ENCODE results near the gene CRHR2.
"Not testable (repeated sequence)": the region's sequence is repeated elsewhere in the genome, so short reads cannot be mapped to it uniquely, and the experiment has no call there.

Gene CRHR2

DNA sequence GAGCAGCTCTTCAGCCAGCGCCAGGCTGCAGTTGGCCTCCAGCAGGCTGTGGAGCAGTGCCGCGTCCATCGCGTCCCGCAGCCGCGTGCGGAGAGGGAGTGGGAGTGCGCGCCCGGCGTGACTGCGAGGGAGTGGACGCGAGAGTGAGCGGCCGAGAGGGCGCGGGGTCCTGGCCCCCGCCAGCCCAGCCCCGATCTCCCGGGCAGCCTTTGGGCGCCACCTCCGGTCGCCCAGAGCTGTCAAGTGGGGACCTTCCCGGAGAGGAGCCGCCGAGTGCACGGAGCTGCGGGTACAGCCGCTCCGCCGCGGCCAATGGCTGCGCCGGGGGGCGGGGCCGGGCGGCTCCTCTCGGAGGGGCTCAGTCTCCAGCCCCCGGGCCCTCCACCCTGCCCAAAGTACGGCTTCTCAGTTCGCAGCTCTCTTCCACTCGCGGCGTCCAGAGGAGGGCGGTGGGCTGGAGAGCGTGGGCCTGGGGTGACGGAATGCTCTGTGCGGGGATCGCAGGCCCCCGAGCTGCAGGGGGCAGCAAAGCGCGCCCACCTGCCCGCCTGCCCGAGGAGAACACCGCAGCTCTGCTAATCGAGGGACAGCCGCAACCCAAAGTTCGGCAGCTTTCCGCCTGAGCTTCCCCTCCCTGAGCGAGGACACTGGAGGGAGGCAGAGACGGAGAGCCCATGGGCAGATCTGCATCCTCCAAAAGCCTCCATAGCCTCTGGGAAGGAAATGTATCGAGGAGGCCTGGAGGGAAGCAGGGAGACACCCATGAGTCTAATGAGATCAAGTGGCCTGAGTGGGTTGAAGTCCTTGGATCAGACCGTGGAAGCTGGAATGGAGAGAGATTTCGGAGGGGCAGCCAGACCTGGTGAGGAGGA is at the start of gene CRHR2:
TSS of gene CRHR2 (minus strand) at position 245 of the 872 bp plus-strand sequence. CDS start at position 69, 176 bp downstream.
- DNase-seq (ENCODE audit: low read depth in 2 of 2), result peak in 1 of 2 donors; percentile 6

DNA sequence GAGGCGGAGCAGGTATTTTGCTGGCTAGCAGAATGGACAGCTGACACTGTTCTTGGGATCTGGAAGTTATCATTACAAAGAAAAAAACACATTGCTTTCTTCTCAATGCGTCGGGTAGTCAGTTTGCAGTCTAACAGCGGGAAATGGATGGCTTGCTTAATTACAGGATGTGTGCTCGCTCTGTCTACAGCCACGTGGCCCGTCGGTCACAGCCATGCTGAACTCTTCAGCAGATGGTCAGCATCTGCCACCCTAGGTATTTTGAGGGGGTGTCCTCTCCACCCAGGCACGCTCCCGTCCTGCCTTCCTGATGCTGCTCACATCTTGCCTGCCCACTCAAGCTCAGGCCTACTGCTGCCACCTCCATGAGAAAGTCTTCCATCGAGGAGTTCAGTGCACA is 49.3 kb upstream of the CRHR2 start:
- DNase-seq (ENCODE audit: low read depth in 2 of 2), result no peak

DNA sequence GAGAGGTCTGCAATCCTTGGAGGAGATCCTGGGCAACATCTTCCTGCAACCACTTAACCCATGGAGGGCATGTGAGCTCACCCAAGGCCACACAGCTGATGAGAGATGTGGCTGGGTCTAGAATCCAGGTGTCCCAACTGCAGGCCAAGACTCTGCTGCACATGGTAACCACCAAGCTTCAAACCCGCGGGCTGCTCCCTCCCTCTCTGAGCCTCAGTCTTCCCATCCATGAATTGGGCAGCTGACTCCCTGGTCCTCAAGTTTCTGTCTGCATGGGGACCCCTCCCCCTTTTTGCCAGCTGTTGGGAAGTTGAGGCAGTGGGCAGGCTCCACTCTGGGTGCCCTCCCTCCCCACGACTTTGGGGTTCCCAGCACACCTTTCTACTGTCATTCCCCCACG is 48.7 kb upstream of the CRHR2 start:
- no peak for DNase-seq (ENCODE audit: low read depth in 2 of 2)

DNA sequence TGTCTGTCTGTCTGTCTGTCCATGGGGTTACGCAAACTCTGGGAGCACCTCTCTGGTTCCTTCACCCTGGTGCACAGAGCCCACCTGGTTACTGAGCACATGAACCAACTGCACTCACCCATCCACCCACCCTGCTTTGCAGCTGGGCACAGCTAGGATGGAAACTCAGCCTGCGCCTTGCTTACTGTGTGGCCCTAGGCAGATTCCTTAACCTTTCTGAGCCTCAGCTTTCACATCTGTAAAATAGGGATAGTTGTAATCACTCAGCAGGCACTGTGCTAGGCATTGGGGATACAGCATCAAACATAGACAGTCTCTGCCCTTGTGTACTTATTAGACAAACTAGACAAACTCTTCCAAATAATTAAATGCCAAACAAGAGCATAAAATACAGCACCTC is 47.8 kb upstream of the CRHR2 start:
- no peak for DNase-seq (ENCODE audit: low read depth in 2 of 2)

DNA sequence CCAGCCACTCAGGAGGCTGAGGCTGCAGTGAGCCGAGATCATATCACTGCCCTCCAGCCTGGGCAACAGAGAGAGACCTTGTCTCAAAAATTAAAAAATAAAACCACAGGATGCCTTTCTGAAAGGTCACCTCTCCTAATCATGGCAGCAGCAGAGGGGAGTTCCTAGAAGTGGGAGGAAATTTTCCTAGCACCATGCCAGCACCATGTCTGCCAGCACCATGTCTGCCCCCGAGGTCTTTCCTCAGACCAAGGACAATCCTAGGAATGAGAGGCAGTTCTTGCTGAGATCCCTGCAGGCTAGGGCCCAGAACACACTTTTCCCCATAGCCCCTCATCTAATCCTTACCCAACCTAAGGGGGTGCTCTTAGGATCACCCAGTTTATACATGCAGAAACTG is 47.4 kb upstream of the CRHR2 start:
- DNase-seq (ENCODE audit: low read depth in 2 of 2), result no peak

DNA sequence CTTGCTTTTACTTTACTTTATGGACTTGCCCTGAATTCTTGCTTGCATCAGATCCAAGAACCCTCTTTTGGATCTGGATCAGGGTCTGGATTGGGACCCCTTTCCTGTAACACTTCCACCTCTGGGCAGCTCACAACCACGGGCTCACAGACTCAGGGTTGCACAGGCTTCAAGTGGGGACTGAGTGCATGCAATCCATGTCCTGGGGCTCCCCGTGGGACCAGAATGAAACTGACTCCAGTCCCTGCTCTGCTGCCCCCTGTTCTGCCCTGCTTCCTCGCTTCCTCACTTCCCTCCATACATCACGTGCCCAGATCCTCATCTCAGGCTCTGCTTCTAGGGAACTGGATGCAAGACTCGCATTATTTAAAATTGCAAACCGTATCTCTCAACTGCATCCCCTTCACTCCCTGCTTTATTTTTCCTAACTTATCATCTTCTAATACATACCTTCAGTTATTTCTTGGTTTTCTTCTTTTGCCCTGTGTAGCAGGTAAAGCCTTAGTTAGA is 46.4 kb upstream of the CRHR2 start:
- no peak for DNase-seq (ENCODE audit: low read depth in 2 of 2)

DNA sequence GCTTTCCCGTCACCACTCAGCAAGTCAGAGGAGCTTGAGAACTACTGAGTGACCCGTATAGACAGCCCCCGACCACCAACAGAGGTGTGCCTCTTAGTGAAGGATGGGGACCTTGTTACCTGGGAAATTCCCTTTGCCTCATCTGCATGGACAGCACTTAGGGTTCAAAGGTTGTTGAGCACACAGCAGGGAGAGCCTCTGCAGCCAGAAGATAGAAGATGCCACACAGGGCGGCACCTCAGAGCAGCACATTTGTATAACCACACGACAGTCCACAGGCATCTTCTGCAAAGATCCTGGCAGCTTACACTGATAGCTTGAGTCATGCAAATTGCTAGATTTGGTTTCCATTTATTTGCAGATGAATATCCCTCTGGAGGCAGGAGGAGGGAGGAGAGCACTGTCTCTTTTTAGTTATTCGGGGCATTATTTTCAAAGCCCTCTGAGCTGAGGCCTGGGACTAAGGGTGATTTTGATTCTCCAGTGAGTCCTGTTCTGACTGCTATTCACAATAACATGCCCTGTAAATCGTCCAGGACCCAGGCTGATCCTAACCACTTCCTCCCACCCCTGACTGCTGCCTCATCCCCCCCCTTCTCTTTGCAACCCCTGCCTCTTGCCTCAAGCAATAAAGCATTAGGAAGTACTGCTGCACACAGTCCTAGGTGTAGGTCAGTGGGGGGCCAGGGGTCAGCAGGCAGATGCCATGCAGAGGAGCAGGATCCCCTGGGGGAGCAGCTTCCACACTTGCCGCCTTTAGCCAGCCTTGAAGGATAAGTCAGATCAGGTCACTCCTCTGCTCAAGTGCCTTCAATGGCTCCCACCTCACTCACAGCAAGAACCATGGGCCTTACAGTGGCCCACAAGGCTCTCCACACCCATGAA is 45.0 kb upstream of the CRHR2 start:
- no peak for DNase-seq (ENCODE audit: low read depth in 2 of 2)

DNA sequence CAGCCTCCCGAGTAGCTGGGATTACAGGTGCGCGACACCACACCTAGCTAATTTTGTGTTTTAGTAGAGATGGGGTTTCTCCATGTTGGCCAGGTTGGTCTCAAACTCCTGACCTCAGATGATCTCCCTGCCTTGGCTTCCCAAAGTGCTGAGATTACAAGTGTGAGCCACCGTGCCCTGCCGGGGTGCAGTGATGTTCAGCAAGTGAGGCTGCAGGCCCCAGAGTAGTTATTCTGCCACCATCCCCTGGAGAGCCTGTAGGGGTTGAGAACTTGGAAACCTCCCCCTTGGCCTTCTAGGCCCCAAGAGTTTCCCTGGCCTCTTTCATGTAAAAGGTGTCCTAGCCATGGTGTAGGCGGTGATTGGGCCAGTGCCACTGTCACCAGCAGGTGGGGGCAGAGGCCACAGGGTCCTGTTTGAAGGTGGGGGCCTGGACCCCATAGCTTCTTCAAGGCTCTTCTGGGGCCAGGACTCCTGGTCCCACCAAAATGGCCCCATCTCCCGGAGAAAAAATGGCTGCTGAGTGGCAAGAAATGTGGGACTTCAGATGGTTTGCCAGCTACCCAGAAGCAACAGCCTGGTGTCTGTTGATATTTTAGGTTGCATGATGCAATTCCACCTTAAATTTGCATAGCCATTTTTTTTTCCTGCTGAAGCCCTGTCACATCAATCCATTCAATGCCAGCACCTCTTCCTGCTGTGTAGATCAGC is 44.2 kb upstream of the CRHR2 start:
- no peak for DNase-seq (ENCODE audit: low read depth in 2 of 2)

DNA sequence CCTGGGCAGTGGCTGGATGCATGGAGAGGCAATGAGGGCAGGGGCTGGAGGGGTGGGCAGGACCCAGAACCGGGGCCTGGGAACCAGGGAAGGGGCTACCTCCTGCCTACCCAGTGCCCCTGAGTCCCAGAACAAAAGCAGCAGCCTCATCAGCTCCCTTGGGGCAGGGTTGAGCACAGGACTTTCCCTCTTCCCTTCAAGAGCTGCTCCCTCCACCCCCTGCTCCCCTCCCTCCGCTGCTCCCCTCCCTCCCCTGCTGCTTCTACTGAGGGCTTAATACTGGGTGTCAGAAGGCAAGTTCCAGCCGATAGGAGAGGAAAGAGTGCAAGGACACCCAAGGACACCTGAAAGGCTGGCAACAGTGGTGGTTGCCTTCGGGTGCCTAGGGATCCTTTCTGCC is 41.5 kb upstream of the CRHR2 start:
- no peak for DNase-seq (ENCODE audit: low read depth in 2 of 2)

DNA sequence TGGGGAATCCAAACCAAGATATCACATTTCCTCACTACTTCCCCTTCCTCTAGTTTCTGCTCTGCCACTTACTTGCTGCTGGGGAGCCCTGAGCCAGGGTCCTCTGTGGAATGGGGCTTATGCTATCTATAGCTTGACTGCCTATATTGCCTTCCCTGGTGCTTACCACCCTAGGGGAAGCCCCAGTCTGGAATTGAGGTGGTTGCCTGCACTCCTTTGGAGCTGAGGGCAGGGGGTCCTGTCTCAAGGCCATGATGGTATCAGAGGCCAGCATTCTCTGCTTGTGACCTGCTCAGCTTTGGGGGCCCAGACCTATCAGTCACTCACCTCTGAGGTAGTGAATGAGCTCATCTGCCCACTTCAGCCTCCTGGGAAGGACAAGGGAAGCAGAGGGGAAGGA is 40.4 kb upstream of the CRHR2 start:
- DNase-seq (ENCODE audit: low read depth in 2 of 2), result no peak

DNA sequence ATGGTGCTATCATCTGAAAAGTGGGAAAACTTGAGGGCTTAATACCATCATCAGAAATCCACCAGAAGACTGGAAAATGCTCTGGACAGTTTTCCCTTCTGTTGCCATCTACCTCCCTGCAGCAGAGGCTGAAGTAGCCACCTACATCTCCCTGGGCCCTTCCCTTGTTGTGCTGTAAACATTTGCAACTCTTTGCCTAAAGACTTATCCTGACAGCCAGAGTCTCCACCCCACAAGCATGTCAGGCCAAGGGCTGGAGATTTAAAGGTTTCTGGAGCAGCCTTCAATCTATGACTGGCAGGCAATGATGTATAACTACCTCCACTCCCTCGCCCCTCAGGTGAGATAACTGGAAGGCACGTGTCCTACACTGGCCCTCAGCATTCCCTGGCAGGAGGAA is 39.9 kb upstream of the CRHR2 start:
- no peak for DNase-seq (ENCODE audit: low read depth in 2 of 2)

DNA sequence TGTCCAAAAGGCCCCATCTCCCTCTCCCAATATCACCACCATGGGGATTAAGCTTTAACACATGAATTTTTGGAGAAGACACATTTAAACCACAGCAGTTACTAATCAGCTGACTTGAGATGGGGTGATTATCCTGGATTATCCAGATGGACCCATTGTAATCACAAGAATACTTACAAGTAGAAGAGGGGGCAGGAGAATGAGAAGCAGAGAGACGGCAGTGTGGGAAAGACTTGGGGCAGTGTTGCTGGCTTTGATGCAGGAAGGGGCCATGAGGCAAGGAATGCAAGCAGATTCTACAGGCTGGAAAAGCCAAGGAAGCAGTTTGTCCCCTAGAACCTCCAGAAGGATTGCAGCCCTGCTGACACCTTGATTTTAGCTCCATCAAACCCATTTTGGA is 39.0 kb upstream of the CRHR2 start:
- no peak for DNase-seq (ENCODE audit: low read depth in 2 of 2)

DNA sequence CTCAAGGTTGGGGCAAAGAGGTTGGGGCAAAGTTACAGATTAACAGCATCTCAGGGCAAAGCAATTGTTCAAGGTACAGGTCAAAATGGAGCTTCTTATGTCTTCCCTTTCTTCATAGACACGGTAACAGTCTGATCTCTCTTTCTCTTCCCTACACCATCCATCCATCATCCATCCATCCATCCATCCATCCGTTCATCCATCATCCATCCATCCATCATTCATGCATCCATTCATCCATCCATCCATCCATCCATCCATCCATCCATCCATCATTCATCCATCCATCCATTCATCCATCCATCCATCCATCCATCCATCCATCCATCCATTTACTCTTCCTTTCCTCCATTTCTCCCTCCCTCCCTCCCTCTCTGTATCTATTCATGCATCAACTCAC is 37.2 kb upstream of the CRHR2 start:
- DNase-seq (ENCODE audit: low read depth in 2 of 2), result not testable (repeated sequence)

DNA sequence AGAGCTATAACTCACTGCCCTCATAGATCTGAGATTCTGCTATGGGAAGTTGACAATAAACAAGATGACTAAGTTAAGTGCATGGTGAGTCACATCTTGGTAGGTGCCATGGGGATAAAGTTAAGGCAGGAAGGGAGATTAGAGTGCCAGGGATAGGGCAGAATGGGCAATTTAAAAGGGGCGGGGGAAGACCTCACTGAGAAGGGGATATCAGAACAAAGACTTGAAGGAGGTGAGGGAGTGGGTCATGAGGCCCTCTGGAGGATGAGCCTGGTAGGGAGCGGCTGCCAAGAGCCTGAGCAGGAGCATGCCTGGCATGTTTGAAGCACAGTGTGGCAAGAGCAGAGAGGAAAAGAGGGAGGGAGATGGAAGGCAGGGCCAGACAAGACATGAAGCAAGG is 34.9 kb upstream of the CRHR2 start:
- no peak for DNase-seq (ENCODE audit: low read depth in 2 of 2)

DNA sequence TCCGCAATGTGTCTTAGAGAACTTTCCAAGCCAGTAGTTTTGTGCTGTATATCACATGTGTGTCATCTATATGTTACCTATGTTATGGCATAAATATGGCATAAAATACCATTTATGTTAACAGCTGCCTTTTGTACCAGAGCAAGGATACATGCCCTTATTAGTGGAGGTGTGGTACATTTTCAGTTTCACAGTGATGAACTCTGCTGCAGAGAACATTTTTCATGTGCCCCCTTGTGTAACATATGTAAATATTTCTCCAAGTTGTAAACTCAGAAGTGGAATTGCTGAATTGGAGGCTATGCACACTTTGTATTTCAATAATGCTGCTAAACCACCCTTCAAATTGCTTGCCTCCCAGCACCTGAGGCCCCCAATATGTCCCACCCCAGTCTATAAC is 31.9 kb upstream of the CRHR2 start:
- no peak for DNase-seq (ENCODE audit: low read depth in 2 of 2)

DNA sequence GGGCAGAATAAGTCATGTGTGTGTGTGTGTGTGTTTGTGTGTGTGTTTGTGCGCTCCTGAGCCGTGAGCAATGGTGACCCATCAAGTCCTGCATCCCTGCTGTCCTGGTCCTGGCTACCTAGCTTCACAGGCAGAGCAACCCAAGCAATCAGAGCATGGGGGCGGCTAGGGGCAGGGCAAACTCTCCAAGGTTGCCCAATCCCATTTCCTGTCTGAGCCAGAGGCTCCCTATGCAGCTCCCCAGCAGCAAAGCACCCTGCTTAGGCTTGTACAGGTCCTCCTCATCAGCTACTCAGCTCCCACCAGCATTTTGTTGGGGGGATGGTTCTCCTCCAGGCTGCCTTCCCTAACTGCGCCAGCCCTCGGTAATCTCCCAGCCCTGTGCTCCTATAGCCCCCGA is 31.1 kb upstream of the CRHR2 start:
- no peak for DNase-seq (ENCODE audit: low read depth in 2 of 2)

DNA sequence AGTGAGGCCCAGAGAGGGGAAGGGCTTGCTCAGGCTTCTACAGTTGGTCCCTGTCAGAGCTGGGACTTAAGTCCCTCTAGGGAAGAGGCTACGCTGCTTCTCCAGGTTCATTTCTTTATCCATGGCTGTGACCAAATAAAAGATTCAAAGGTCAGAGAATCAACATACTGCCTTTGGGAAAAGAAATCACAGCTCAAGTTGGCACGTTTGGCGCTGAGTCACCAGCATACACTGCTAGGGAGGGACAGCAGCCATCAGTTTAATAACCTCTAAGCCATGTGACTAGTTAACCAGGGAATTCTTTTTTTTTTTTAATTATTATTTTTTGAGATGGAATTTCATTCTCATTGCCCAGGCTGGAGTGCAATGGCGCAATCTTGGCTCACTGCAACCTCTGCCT is 28.4 kb upstream of the CRHR2 start:
- no peak for DNase-seq (ENCODE audit: low read depth in 2 of 2)

DNA sequence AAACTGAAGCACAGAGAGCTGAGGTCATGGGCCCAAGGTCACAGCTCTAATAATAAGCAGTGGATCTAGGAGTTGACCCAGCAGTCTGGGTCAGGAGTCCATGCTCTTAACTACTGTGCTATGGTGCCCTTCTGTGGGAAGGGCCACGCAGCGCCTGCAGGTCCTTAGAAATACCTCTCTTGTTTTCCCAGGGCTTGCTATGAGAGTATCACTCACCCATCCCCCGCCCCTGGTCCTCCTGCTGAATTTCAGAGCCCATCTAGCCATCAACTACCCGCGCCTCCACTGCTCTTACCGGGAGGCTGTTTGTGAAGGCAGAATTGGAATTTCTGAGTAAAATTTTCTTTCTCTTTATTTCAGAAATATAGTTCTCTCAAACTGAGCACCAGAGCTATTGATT is 27.3 kb upstream of the CRHR2 start:
- DNase-seq (ENCODE audit: low read depth in 2 of 2), result no peak

DNA sequence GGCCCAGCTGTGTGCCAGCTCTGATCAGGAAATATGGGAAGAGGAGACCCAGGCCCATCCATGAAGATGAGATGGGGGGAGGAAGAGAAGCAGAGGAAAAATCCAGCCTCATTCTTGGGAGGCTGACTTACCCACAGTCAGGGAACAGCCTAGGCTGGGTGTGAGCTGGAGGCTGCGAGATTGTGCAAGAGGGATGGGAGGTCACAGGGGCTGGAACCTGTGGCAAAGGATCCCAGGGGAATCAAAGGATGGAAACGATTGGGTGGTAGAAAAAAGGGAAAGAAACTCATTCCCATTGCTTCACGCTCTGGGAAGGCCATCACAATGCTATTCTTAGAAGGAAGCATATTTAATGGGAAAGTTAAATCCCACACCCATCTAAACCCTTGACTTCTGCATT is 26.7 kb upstream of the CRHR2 start:
- no peak for DNase-seq (ENCODE audit: low read depth in 2 of 2)

DNA sequence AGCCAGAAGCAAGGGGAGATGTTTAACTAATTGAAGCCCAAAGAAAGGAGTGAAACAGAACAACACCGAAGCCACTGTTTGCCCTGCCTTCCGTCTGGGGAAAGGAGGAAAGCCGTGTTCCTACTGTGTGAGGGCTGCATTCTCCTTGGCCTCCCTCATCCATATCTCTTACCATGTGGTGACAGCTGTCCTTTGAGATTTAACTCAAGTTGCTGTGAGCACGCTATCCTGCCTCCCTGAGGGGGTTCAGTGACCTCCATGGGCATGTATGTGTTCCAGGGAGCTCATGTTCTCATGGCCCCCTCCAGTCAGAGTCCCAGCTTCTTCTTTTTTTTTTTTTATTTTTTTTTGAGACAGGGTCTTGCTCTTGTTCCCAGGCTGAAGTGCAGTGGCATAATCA is 26.2 kb upstream of the CRHR2 start:
- no peak for DNase-seq (ENCODE audit: low read depth in 2 of 2)

DNA sequence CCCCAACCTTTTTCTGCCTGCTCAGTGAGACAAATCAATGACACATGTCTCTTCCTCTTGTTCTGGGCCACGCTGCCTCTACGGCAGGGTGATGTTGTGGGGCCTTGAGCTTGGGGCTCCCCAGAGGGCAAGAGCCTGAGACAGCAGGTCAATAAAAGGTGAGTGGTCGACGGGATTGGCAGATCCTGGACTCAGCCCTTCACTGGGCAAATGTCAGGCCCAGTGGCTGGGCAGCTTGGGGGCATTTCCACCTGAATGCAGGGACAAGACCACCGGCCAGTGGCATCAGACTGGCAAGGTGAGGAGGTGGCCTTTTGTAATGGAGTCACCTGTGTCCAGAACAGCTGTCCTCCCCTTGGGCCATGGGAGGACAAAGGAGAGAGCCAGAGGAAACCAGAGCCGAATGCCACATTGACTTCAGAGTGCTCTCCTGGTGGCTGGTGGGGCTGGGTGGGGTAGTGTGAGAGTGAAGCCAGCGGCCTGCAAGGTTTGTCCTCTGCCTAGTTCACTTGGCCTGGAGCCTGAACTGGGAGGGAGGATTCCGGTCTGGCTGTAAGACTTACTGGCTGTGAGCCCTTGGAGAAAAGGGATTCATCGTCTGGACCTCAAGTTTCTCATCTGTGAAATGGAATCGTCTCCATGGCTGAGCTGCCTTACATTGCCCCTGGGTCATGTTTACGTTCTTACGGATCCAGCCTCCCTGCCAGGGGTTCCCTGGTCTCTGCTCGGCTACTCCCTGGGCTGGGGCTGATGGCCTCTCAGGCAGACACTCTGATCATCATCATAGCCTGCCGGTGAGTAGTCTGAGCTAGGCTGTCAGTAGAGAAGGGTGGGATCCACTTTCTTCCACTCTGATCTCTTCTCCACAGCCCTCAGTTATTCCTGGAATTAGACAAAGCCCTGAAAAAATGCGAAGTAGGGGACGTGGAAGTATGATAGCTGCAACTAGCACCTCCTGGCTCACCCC is 25.4 kb upstream of the CRHR2 start:
- no peak for DNase-seq (ENCODE audit: low read depth in 2 of 2)

Measured in stimulated activated CD4-positive, alpha-beta T cell treated with anti-CD3 and anti-CD28 coated beads, Interleukin-1b, Interleukin-23, amount 100 ng/mL, for 1 hour (primary cell).